ENCODE results near the gene TTC12.

The TTC12 gene

GRCh38 chr11:113314389-113315301 lies at the start of gene TTC12:
Gene TTC12 (plus strand): TSS chr11:113314583. CDS start chr11:113316258, 1,675 bp downstream.
- peak; percentile 97 for DNase-seq

- DNase-seq = no peak
Measured at GRCh38 chr11:113265362-113265761, 49.0 kb upstream of the TTC12 start.

GRCh38 chr11:113267493-113267892 lies 46.9 kb upstream of the TTC12 start:
- DNase-seq = peak; percentile 37

- DNase-seq = no peak
Measured at GRCh38 chr11:113269096-113269495, 45.3 kb upstream of the TTC12 start.

GRCh38 chr11:113269636-113270035 lies 44.7 kb upstream of the TTC12 start:
- no peak for DNase-seq

- no peak for DNase-seq
Measured at GRCh38 chr11:113270080-113270479, 44.3 kb upstream of the TTC12 start.

GRCh38 chr11:113271551-113272245 lies 42.7 kb upstream of the TTC12 start:
- no peak for DNase-seq

- DNase-seq = peak; percentile 31
Measured at GRCh38 chr11:113272281-113272680, 42.1 kb upstream of the TTC12 start.

GRCh38 chr11:113272927-113273615 lies 41.3 kb upstream of the TTC12 start:
- DNase-seq = no peak

- DNase-seq = peak; percentile 68
Measured at GRCh38 chr11:113273720-113274119, 40.7 kb upstream of the TTC12 start.

GRCh38 chr11:113274713-113275582 lies 39.4 kb upstream of the TTC12 start:
- peak; percentile 79 for DNase-seq

GRCh38 chr11:113275602-113276001 lies 38.8 kb upstream of the TTC12 start:
- no peak for DNase-seq

- DNase-seq = no peak
Measured at GRCh38 chr11:113276466-113276865, 37.9 kb upstream of the TTC12 start.

GRCh38 chr11:113277907-113278306 lies 36.5 kb upstream of the TTC12 start:
- DNase-seq = no peak

- no peak for DNase-seq
Measured at GRCh38 chr11:113278481-113278880, 35.9 kb upstream of the TTC12 start.

- DNase-seq = no peak
Measured at GRCh38 chr11:113278925-113279324, 35.5 kb upstream of the TTC12 start.

- DNase-seq = no peak
Measured at GRCh38 chr11:113279591-113279990, 34.8 kb upstream of the TTC12 start.

GRCh38 chr11:113281052-113281725 lies 33.2 kb upstream of the TTC12 start:
- DNase-seq = no peak

- DNase-seq = no peak
Measured at GRCh38 chr11:113282898-113283437, 31.4 kb upstream of the TTC12 start.

GRCh38 chr11:113283881-113284280 lies 30.5 kb upstream of the TTC12 start:
- DNase-seq = no peak

GRCh38 chr11:113286009-113286408 lies 28.4 kb upstream of the TTC12 start:
- DNase-seq = no peak
